DMS153 treated with DMSO at 0.1 percent for 48 hours (cell line): Measurements from ENCODE around the gene LASP1.
"Not testable (repeated sequence)": the region's sequence is repeated elsewhere in the genome, so short reads cannot be mapped to it uniquely, and the experiment has no call there.

Experiments used
- DNase-seq: peaks from one replicate; lab custom pipeline; 2025; ENCODE audit not compliant: unreplicated experiment; lab: John Stamatoyannopoulos, UW

Gene LASP1

GRCh38 chr17:38906460-38907228 is 36.8 kb downstream of the LASP1 start:
- no peak for DNase-seq

DNA sequence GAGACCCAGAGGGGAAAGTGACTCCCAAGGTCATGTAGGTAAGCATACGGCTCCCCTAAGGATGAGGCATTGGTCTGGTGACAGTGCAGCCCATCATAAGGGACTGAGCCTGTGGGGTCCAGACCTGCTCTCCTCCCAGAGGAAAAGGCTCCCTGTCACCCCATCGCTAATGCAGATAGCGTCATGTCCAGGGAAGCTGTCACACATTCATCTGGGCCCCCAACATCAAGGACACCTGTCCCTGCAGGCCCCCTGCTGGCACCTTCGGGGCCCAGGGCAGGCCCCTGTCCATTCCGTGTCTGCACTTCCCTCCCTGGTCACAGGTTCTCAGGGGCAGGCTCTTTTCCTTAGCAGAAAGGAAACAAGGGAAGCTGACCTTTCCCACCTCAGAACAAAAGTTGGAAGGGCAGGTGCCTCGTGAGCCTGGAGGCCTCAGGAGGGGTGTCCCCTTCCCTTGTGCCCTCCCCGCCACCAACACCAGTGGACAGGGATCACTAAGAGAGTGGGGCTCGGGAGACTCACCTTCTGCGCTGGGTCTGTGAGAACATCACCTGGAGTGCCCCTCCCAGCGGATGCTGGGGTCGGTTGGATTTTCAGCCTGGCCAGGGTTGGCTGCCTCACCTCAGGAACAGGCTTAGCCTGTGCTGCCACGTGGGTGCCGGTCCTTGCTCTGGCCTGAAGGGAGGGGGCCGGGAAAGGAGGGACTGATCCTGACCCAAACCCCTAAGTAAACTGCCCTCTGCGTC is 38.2 kb downstream of the LASP1 start:
- no peak for DNase-seq

DNA sequence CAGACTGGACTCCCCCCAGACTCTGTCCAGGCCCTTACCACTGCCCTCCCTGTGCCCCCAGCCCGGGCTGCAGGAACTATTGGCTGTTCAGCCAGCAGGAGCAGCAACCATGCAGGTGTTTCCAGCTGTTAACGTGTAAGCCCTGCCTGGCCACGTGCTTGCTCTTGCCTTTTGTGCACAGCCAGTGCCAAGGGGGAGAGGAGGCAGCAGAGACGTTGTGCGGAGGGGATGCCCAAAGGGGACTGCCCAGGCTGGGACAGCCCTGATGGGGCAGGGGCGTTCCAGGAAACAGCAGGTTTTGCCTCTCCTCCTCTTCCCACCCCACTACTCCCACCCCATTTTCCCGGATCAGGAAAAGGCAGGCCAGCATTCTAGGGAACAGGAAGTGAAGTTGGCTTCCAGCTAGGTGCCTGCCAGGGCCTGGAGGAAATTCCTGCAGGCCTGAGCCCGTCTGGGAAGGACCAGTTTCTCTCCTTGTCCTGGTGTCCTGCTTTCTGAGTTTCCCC is 38.9 kb downstream of the LASP1 start:
- no peak for DNase-seq

DNA sequence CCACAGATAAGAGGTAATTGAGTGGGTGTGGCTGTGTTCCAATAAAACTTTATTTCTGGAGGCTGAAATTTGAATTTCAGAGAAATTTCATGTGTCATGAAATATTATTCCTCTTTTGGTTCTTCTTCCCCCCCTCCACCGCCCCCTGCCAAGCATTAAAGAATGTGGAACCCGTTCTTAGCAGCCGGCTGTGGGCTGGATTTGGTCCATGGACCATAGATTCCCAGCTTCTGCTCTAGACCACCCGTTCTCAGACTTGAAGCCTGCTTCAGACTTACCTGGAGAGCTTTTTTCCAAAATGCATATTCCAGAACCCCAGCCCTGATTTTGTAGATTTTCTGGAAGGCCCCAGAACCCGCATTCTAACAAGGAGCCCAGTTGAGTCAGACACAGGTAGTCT is 40.5 kb downstream of the LASP1 start:
- no peak for DNase-seq

DNA sequence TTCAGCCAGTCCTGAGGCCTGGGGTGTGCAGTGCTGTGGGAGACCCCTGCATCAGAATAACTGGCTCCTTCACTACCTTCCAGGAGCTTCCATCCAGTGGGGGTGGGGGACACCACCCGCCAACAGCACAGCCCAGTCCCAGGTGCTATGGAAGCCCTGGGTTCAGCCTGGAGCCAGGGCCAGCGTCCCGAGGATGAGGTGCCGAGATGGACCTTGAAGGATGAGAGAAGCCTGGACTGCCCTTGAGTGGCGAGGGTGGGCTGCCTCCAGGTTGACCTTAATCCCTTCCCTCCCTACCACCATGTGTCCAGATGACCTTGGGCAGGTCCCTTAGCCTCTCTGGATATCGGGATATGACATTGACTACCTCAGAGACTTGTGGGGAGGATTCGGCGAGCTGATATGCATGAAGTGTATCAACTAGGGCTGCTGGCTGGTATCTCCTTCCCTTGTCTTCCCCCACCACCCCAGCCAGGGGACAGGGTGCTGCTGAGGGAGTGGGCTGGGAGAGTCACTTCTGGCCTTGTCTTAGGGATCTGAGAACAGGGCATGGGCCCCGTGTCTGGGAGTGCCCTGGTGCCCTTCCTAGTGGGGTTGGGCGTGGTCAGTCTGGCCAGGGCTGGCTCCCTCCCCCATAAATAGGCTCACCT is 41.3 kb downstream of the LASP1 start:
- no peak for DNase-seq

DNA sequence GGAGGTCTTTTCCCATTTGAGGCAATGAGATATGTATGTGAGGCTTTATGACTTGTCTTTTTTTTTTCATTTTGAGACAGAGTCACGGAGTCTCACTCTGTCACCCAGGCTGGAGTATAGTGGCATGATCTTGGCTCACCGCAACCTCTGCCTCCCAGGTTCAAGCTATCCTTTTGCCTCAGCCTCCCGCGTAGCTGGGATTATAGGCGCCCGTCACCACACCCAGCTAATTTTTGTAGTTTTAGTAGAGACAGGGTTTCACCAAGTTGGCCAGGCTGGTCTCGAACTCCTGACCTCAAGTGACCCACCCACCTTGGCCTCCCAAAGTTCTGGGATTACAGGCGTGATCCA is 41.8 kb downstream of the LASP1 start:
- DNase-seq = not testable (repeated sequence)

DNA sequence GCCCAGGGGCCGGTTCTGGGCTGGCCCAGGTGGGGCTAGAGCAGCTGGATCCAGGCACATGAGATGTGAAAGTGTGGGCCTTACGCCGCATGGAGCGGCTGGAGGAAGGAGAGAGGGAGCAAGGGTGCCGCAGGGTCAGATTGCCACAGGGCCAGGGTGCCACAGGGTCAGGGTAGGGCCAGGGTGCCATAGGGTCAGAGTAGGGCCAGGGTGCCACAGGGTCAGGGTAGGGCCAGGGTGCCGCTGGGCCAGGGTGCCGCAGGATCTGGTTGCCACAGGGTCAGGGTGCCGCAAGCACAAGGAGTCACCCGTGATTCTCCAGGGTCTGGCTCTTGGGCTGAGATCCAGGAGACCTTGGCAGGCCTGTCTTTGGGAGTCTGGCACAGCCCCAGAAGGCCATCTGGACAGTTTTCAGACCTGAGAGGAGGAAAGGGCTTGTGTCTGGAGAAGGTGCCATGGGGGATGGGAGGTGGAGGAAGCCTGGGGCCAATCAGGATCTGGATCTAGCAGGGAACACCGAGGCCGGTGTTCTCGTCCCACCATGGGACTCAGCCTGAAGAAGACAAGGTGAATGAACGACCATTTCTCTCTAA is 42.5 kb downstream of the LASP1 start:
- no peak for DNase-seq

- DNase-seq = no peak
These were observed 45.1 kb downstream of the LASP1 start for GRCh38 chr17:38914741-38915638.

DNA sequence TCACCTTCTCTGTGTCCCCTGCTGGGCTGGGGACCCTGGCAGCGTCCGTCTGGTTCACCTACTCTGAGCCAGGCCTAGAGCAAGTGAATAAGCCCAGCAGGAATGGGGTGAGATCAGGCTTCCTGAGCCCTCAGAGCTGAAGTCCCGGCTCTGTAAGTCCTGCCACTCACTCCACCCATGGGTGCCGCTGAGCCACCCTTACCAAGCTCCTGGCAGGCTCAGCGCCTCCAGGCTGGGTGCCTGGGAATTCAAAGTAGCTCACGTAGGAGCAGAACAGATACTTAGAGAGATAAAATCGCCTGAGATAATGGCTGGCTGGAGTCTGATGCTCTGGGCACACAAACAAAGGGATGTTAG is 45.8 kb downstream of the LASP1 start:
- no peak for DNase-seq

- DNase-seq = no peak
These were observed 46.9 kb downstream of the LASP1 start for GRCh38 chr17:38916771-38917170.

- DNase-seq = no peak
These were observed 47.4 kb downstream of the LASP1 start for GRCh38 chr17:38917259-38917658.

DNA sequence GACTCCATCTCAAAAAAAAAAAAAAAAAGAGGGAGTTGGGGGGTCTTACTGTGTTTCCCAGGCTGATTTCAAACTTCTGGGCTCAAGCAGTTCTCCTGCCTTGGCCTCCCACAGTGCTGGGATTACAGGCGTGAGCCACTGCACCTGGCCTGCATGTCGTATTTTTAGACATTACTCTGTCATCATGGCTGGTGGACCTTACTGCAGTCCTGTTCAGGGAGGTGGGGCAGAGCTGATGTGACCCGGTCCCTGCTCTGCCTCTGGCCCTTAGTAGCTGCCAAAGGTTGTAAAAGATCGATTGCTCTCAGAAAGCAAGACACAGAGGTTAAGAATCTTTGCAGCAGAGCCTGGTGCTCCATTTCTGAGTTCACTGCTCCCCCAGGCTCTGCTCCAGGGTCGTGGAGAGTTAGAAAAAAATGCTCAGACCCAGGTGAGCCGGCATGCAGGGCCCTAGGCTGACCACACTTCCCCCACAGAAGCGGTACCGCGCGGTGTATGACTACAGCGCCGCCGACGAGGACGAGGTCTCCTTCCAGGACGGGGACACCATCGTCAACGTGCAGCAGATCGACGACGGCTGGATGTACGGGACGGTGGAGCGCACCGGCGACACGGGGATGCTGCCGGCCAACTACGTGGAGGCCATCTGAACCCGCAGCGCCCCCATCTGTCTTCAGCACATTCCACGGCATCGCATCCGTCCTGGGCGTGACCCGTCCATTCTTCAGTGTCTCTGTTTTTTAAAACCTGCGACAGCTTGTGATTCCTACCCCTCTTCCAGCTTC is 48.5 kb downstream of the LASP1 start:
- no peak for DNase-seq

GRCh38 chr17:38918916-38919315 is 49.1 kb downstream of the LASP1 start:
- no peak for DNase-seq

- DNase-seq = no peak
These were observed 49.6 kb downstream of the LASP1 start for GRCh38 chr17:38919316-38920078.

GRCh38 chr17:38920374-38921291 is 50.8 kb downstream of the LASP1 start:
- DNase-seq = no peak

DNA sequence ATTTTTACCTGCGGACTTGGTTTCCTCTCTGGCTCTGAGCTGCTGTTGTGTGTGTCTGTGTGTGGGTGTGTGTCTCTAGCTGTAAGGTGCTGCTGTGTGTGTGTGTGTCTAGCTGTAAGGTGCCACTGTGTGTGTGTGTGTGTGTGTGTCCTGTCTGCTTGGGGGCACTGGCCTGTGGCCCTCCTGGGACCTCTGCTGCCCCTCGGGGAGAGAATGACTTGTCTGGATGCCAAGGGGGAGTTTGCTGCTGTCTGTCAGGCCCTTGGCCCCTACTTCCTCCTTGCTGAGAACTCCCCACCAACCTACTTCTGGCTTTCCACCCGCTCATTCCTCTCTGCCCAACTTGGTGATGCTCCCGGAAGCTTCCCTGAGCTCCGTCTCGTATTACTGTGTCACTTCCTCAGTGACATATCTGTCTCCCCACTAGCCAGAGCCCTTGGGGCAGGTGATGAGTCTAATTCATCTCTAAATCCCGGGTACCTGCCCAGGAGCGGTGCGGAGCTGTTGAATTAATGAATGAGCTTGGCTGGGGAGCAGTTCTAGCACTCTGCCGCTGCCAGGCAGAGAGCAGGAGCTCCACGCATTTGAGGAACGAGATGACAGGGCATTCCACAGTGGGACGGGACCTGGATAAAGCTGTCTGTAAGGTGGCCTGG is 52.0 kb downstream of the LASP1 start:
- DNase-seq = no peak

DNA sequence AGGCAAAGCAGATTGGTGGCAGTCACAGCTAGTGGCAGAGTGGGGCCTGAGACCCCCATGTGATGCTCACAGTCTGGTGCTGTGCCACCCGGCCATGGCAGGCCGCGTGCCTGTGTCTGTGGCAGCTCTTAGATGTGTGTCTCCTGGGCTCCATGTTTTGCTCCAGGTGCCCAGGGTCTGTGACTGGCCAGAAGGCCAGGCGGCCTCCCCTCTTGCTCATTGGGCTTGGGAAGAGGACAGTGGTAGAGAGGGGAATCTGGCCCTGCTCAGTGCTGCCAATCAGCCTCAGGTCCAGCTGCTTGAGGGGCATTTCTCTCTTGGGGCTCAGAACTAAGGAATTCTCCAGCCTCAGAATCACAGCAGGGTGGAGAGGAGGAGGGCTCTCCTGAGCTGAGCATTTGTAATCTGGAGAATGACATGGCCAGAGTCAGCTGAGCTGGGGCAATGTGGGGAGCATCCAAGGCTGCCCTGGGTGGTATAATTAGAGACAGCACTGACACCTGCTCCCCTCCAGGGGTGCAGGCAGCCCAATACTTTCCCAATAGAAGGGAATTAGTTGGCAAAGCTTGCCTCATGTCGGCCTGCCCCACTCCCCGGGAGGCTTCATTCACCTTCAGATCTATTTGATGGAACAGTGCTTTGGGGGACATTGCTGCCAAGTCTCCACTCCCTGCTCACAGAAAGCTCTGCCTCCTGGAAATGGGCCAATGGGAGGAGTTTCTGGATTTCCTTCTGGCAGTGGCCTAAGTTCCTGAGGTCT is 52.9 kb downstream of the LASP1 start:
- no peak for DNase-seq
